Testis (tissue), 2 donors: Measurements from ENCODE around the gene CLDN11.

Experiments used
- CTCF ChIP-seq, 3 experiments: fragments of 450-650 bp in 2 of 3; fragments of 200-600 bp in 1 of 3; sonication (generic) in 1 of 3; IDR thresholded peaks; one replicate each; pipeline ENCODE4 v1.5.1; 2016 to 2019; ENCODE audit warnings: antibody characterized with exemption in 3 of 3, mild to moderate bottlenecking in 2 of 3, moderate library complexity in 1 of 3
- POLR2A ChIP-seq: fragments of 450-650 bp; IDR thresholded peaks from one replicate; pipeline ENCODE4 v1.6.1; 2017; ENCODE audit warnings: antibody characterized with exemption, mild to moderate bottlenecking, moderate library complexity

GRCh38 chr3:170469151-170470062 lies 50.7 kb downstream of the CLDN11 start:
- TF ChIP-seq CTCF (IDR thresholded peaks at IDR 0.05) (no peak), POLR2A (no peak)
